D721Med (cell line): ENCODE results near the gene TRHDE.
"Not testable (repeated sequence)": the region's sequence is repeated elsewhere in the genome, so short reads cannot be mapped to it uniquely, and the experiment has no call there.

Source experiments
- DNase-seq: peaks from one replicate; pipeline ENCODE4 v3.0.0; 2011; ENCODE audit warnings: low spot score; ENCODE audit not compliant: insufficient read length
- FAIRE-seq: peaks from 2 replicates; lab custom pipeline; 2011; peaks lifted over from hg19 to GRCh38; lab: Jason Lieb, UNC
- CTCF ChIP-seq: IDR thresholded peaks from 2 replicates; pipeline ENCODE4 v1.5.1; 2012; ENCODE audit warnings: mild to moderate bottlenecking, control low read depth; ENCODE audit not compliant: insufficient read depth; ENCODE audit errors: missing control alignments

Gene TRHDE

GRCh38 chr12:72679147-72679757 lies 407.1 kb downstream of the TRHDE start:
- TF ChIP-seq CTCF = no peak
- DNase-seq = no peak

GRCh38 chr12:72681028-72681427 lies 408.9 kb downstream of the TRHDE start:
- TF ChIP-seq CTCF = no peak
- no peak for DNase-seq
- no peak for FAIRE-seq

More at GRCh38 chr12:72679147-72679757, 407.1 kb downstream of the TRHDE start:
- FAIRE-seq = no peak

- FAIRE-seq (no peak), DNase-seq (no peak)
- no peak for TF ChIP-seq CTCF
Measured at GRCh38 chr12:72684491-72684890, 412.3 kb downstream of the TRHDE start.

GRCh38 chr12:72692338-72692737 lies 420.2 kb downstream of the TRHDE start:
- no peak for FAIRE-seq
- no peak for DNase-seq
- TF ChIP-seq CTCF = no peak

- no peak for TF ChIP-seq CTCF
- DNase-seq = no peak
- FAIRE-seq = no peak
Measured at GRCh38 chr12:72694193-72694592, 422.0 kb downstream of the TRHDE start.

- DNase-seq = no peak
- no peak for FAIRE-seq
- TF ChIP-seq CTCF = no peak
Measured at GRCh38 chr12:72699362-72699761, 427.2 kb downstream of the TRHDE start.

GRCh38 chr12:72712025-72712424 lies 439.9 kb downstream of the TRHDE start:
- FAIRE-seq = not testable (repeated sequence)

More at GRCh38 chr12:72712025-72712424, 439.9 kb downstream of the TRHDE start:
- DNase-seq = not testable (repeated sequence)
